ENCODE data around the gene SLC25A11. TPM values are rescaled to one million over a fixed set of nuclear protein-coding genes. Genes with fewer than 3 reads are reported as not detected.

The SLC25A11 gene
- total RNA-seq, 2 experiments from 2014 or later = 80.9 to 89.3 TPM

DNA sequence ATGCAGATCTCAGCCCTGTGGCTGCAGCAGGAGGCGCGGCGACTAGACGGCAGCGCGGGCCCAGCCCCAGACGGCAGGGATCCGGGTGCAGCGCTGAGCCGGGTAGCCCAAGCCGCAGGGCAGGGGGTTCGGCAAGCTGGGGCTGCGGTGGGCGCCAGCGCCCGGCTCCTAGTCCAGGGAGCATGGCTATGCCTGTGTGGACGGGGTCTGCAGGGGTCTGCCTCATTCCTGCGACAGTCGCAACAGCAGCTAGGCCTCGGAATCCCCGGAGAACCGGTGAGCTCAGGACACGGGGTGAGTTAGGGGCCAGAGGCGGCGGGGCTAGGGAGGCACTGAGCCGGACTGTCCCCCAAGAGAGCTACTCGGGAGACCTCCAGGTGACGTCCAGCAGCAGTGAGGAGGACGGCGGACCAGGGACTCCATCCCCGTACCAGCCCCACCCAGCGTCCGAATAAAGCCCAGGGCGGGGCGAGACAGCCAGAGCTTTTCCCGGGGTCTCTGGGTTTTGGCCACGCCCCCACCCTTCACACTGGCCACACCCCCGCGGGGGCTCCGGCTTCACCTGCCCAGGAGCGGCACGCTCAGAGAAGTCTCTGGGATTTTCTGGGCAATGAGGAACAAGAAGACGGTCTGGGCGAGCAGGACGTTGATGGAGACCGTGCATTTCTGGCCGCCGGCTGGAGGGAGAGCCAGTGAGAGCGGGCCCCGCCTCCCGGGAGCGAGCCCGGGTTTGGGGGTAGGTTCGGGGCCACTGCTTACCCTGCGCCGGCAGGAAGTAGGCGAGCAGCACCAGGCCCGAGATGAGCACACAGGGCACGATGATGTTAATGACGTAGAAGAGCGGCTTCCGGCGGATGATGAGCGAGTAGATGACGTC, 39.4 kb downstream of the SLC25A11 start:
- DNase-seq = peak; percentile 58
- Mint-ChIP-seq H3K36me3 (peaks cover 12% of the 10 kb centered on the region), H3K27ac (peak overlapping the region; percentile 93), H3K4me3 (peak overlapping the region; percentile 87), H3K4me1 (peaks cover 33% of the 10 kb centered on the region), H3K27me3 (no peaks in the 10 kb centered on the region), H3K9me3 (no peaks in the 10 kb centered on the region)

DNA sequence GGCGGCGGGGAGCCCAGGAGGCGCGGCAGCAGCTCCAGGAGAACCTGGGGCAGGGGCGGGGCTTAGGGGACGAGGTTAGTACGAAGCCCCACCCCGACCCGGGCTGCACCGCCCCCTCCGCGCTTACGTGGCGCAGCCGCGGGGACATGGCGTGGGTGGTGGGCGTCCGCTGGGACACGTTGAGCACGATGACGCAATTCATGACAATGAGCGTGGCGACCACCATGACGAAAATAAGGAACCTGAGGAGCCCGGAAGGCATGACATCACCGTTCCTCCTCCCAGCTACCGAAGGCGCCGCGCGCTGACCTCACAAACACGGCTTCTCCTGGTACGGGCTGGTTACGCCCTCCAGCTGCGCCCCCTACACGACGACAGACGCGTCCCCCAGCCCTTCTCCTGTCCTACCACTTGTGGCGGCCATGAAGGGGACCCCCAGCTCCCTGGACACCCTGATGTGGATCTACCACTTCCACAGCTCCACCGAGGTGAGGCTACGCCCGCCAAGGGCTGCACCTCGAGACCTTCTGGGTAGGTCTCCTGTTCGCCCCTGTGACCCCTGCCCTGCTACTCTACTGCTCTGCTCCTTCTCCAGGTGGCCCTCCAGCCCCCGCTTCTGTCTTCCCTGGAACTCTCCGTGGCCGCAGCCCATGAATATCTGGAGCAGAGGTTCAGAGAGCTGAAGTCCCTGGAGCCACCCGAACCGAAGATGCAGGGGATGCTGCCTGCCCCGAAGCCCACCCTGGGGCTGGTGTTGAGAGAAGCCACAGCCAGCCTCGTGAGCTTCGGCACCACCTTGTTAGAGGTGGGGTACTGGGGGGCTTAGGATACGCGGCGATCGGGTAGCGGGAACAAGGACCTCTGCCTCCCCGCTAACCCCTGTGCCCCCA, 40.3 kb downstream of the SLC25A11 start, which contains the start of gene C17orf107:
Gene C17orf107 (plus strand): TSS at position 196 of the 890 bp plus-strand sequence. CDS start 227 bp downstream, at position 423.
- H3K27me3 Mint-ChIP-seq = no peaks in the 10 kb centered on the region
- H3K27ac Mint-ChIP-seq = peak within 1 kb of the TSS; percentile 93
- H3K9me3 Mint-ChIP-seq = no peaks in the 10 kb centered on the region
- H3K36me3 Mint-ChIP-seq = peaks cover 12% of the 10 kb centered on the region
- peaks cover 31% of the 10 kb centered on the region for H3K4me1 Mint-ChIP-seq
- peak within 1 kb of the TSS; percentile 87 for H3K4me3 Mint-ChIP-seq
- peak; percentile 97 for DNase-seq

DNA sequence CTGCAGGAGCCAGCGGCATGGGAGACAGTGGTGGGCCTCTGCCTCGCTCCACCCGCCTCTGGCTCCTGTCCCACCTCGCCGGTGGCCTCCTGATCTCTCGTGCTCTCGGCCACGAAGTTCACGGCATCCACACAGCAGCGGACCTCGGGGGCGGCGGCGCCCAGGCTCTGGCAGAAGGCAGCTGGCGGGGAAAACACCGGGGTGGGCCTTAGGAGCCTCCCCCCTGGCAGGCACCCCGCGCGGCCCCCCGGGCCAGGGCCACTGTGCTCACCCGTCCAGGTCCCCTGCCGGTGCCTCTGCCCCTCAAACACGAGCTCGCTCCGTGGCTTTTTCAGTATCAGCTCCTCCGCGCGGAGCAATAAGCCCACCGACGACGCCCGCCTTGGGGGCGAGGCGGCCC, 40.9 kb downstream of the SLC25A11 start:
- Mint-ChIP-seq H3K4me1 (peaks cover 29% of the 10 kb centered on the region), H3K27ac (no peak overlapping the region), H3K36me3 (peaks cover 12% of the 10 kb centered on the region), H3K27me3 (no peaks in the 10 kb centered on the region), H3K9me3 (no peaks in the 10 kb centered on the region), H3K4me3 (peak overlapping the region; percentile 53)
- peak; percentile 21 for DNase-seq

DNA sequence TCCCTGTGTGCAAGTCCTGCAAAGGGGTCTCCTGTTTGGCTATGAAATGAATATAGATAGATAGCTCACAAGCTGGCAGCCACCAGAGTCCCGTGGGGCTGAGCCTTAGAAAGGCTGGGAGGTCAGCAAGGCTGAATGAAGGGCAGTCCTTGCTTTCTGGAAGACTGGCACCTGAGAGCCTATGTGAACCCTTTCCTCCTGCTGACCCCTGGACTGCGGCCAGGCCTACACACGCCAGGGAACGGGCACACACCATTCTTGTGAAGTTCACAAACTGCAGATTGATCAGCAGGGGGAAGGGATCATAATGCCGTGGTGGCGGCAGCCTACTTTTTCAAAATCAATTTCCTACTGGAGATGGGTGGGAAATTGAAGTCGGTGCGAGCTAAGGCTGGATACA, 41.5 kb downstream of the SLC25A11 start:
- no peaks in the 10 kb centered on the region for H3K27me3 Mint-ChIP-seq
- no peak overlapping the region for H3K27ac Mint-ChIP-seq
- no peaks in the 10 kb centered on the region for H3K9me3 Mint-ChIP-seq
- peaks cover 12% of the 10 kb centered on the region for H3K36me3 Mint-ChIP-seq
- H3K4me3 Mint-ChIP-seq = peak overlapping the region; percentile 53
- no peak for DNase-seq
- peaks cover 25% of the 10 kb centered on the region for H3K4me1 Mint-ChIP-seq

DNA sequence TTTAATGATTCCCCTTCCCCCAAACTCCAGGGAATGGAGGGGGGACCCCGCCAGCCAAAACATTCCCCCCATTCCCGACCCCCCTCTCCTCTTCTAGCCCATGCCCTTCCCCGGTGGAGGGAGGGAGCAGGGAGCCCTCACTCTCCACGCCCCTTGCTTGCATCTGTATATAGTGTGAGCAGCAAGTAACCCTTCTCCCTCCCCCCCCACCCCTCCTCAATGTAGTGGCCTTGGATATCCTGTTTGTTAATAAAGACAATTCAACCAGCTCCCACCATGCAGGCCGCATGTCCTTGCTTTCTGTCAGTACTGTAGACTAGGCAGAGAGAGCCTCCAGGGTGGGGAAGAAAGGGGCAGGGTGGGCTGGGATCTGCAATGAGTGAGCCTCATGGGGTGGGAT, 42.1 kb downstream of the SLC25A11 start:
- Mint-ChIP-seq H3K4me3 (no peak overlapping the region), H3K4me1 (peaks cover 19% of the 10 kb centered on the region), H3K27me3 (no peaks in the 10 kb centered on the region), H3K9me3 (no peaks in the 10 kb centered on the region), H3K36me3 (peaks cover 12% of the 10 kb centered on the region), H3K27ac (no peak overlapping the region)
- no peak for DNase-seq

DNA sequence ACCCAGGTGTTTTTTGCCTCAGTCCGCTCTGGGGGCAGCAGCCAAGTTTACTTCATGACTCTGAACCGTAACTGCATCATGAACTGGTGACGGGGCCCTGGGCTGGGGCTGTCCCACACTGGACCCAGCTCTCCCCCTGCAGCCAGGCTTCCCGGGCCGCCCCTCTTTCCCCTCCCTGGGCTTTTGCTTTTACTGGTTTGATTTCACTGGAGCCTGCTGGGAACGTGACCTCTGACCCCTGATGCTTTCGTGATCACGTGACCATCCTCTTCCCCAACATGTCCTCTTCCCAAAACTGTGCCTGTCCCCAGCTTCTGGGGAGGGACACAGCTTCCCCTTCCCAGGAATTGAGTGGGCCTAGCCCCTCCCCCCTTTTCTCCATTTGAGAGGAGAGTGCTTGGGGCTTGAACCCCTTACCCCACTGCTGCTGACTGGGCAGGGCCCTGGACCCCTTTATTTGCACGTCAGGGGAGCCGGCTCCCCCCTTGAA, 42.6 kb downstream of the SLC25A11 start:
- H3K36me3 Mint-ChIP-seq = peaks cover 12% of the 10 kb centered on the region
- no peaks in the 10 kb centered on the region for H3K27me3 Mint-ChIP-seq
- DNase-seq = no peak
- H3K27ac Mint-ChIP-seq = no peak overlapping the region
- H3K4me3 Mint-ChIP-seq = no peak overlapping the region
- peaks cover 14% of the 10 kb centered on the region for H3K4me1 Mint-ChIP-seq
- H3K9me3 Mint-ChIP-seq = no peaks in the 10 kb centered on the region

DNA sequence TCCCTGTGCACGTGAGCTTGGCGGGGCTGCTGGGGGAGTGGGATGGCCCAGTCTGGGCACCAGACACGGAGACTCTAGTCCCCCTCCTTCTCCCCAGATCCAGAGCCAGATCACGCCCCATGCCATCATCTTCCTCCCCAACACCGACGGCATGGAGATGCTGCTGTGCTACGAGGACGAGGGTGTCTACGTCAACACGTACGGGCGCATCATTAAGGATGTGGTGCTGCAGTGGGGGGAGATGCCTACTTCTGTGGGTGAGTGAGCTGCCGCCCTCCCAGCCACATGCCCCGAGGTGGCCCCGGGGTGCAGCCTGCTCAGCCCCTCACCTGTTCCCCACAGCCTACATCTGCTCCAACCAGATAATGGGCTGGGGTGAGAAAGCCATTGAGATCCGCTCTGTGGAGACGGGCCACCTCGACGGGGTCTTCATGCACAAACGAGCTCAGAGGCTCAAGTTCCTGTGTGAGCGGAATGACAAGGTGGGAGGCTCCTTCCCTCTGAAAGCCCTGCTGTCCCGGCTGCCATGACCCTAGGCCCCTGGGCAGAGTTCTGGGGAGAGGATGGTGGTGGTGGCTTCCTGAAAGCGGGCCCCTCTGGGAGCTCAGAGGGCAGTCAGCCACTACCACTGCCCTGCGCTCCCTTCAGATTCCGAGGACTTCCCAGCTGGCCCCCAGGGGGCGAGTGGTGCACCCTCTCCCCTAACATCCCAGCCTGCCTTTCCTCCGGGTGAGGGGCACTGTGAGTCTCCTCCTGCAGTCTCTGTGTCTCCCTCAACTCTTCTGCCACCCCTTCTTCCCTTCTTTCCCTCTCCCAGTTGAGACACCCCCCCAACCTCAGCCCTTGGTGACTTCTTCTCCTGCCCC, 43.3 kb downstream of the SLC25A11 start:
- Mint-ChIP-seq H3K27me3 (no peaks in the 10 kb centered on the region), H3K36me3 (peaks cover 12% of the 10 kb centered on the region), H3K9me3 (no peaks in the 10 kb centered on the region), H3K4me3 (no peak overlapping the region), H3K27ac (no peak overlapping the region), H3K4me1 (peaks cover 12% of the 10 kb centered on the region)
- DNase-seq = no peak

DNA sequence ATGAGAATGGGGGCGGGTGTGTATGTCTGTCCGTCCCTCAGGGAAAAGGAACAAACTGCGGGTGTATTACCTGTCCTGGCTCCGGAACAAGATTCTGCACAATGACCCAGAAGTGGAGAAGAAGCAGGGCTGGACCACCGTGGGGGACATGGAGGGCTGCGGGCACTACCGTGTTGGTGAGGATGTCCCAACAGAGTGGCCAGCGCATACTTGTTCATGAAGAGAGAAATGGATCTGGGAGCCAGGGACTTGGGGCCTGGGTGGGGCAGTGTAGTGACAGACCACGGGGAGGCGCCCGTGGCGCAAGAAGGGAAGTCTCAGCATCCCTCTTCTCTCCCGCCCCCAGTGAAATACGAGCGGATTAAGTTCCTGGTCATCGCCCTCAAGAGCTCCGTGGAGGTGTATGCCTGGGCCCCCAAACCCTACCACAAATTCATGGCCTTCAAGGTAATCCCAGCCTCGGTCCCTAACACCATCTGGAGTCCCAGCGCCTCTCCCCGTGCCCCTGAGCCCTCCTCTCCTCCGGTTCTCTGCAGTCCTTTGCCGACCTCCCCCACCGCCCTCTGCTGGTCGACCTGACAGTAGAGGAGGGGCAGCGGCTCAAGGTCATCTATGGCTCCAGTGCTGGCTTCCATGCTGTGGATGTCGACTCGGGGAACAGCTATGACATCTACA, 44.1 kb downstream of the SLC25A11 start:
- Mint-ChIP-seq H3K36me3 (peaks cover 4% of the 10 kb centered on the region), H3K27me3 (no peaks in the 10 kb centered on the region), H3K4me3 (no peak overlapping the region), H3K9me3 (no peaks in the 10 kb centered on the region), H3K4me1 (peaks cover 11% of the 10 kb centered on the region), H3K27ac (no peak overlapping the region)
- no peak for DNase-seq

DNA sequence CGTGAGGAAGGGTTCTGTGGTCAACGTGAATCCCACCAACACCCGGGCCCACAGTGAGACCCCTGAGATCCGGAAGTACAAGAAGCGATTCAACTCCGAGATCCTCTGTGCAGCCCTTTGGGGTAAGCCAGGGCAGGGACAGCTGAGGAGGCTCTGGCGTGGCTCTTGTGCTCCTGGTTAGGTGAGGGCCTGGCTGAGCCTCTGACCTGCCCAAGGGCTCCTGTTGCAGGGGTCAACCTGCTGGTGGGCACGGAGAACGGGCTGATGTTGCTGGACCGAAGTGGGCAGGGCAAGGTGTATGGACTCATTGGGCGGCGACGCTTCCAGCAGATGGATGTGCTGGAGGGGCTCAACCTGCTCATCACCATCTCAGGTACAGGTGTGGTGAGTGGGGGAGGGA, 44.7 kb downstream of the SLC25A11 start:
- Mint-ChIP-seq H3K9me3 (no peaks in the 10 kb centered on the region), H3K27ac (no peak overlapping the region), H3K27me3 (no peaks in the 10 kb centered on the region), H3K4me3 (no peak overlapping the region), H3K36me3 (peaks cover 5% of the 10 kb centered on the region), H3K4me1 (peaks cover 9% of the 10 kb centered on the region)
- no peak for DNase-seq

DNA sequence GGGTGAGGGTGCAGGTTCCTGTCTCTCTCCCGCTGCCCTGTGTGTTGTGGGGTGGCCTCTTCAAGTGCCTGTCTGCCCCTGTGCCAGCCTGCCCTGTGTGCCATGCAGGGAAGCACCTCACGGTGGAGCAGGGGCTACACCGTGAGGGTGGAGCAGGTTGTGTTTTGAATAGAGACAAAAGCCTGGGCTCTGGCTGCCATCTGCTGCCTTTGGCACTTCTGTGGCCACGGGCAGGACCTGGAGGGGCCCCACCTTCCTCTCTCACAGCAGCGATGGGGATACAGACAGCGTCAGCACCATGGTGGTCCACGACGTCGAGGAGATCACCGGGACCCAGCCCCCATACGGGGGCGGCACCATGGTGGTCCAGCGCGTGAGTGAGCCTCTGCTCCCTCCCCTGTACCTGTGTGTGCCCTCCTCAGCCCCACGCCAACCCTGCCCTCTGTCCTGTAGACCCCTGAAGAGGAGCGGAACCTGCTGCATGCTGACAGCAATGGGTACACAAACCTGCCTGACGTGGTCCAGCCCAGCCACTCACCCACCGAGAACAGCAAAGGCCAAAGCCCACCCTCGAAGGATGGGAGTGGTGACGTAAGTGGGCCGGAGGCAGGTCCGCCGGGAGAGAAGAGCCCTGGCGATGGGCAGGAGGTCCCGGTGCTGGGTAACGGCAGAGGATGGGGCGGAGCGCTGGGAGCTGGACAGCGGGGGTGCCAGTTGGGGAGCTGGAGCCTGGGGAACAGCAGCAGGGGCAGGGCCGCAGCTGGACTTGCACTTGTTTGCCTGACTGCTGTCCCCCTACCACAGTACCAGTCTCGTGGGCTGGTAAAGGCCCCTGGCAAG, 45.9 kb downstream of the SLC25A11 start:
- H3K36me3 Mint-ChIP-seq = peaks cover 5% of the 10 kb centered on the region
- H3K4me1 Mint-ChIP-seq = peaks cover 3% of the 10 kb centered on the region
- DNase-seq = no peak
- no peaks in the 10 kb centered on the region for H3K9me3 Mint-ChIP-seq
- no peak overlapping the region for H3K4me3 Mint-ChIP-seq
- H3K27ac Mint-ChIP-seq = no peak overlapping the region
- H3K27me3 Mint-ChIP-seq = no peaks in the 10 kb centered on the region

DNA sequence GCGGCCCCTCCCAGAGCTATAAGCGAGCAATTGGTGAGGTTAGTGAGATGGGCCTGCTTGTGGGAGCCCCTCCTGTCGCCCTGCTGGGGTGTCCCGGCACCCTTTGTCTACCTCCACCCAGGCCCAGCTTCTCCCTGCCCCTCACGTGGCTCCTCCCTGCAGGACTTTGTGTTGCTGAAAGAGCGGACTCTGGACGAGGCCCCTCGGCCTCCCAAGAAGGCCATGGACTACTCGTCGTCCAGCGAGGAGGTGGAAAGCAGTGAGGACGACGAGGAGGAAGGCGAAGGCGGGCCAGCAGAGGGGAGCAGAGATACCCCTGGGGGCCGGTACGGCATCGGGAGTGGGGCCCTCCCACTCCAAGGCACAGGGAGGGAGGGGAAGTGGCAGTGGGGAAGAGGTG, 46.6 kb downstream of the SLC25A11 start:
- H3K27me3 Mint-ChIP-seq = no peaks in the 10 kb centered on the region
- no peaks in the 10 kb centered on the region for H3K4me1 Mint-ChIP-seq
- no peak for DNase-seq
- no peaks in the 10 kb centered on the region for H3K9me3 Mint-ChIP-seq
- H3K27ac Mint-ChIP-seq = no peak overlapping the region
- no peak overlapping the region for H3K4me3 Mint-ChIP-seq
- peaks cover 5% of the 10 kb centered on the region for H3K36me3 Mint-ChIP-seq

DNA sequence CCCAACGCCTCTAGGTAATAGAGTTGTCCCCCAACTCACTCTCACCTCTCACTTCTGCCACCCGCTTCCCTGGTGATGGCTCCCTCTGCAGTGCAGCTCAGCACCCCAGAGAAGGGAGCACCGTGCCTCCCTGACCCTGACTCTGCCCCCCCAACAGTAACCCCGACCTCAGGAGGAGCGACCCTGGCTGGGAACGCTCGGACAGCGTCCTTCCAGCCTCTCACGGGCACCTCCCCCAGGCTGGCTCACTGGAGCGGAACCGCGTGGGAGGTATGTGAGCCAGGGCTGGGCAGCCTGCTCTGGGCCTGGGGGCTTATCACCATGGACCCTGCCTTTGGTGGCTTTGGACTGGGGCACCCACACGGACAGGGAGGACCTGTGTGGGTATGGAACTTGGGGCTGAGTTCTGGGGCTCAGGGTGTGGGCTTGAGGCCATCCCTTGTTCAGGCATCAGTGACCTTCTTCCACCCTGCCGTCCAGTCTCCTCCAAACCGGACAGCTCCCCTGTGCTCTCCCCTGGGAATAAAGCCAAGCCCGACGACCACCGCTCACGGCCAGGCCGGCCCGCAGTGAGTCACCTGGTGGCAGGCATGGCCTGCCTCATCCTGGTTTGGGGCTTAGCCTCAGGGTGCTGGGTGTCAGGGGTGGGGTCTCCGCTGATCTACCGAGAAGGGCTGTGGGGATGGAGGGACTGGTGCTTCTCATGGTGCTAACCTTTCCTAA, 47.2 kb downstream of the SLC25A11 start:
- H3K4me1 Mint-ChIP-seq = no peaks in the 10 kb centered on the region
- no peaks in the 10 kb centered on the region for H3K27me3 Mint-ChIP-seq
- no peak overlapping the region for H3K4me3 Mint-ChIP-seq
- DNase-seq = no peak
- no peaks in the 10 kb centered on the region for H3K9me3 Mint-ChIP-seq
- no peak overlapping the region for H3K27ac Mint-ChIP-seq
- H3K36me3 Mint-ChIP-seq = peaks cover 5% of the 10 kb centered on the region

Measured in activated naive CD8-positive, alpha-beta T cell treated with anti-CD3 and anti-CD28 coated beads for 36 hours (primary cell).